NCI-H2227 (cell line): ENCODE measurements around the gene CPE.

Experiments
- DNase-seq: peaks from one replicate; lab custom pipeline; 2025; ENCODE audit not compliant: unreplicated experiment; lab: John Stamatoyannopoulos, UW

The CPE gene

GRCh38 chr4:165542476-165542875, 163.7 kb downstream of the CPE start:
- no peak for DNase-seq
